H9 (cell line): ENCODE measurements around the gene RAD50. TPM values are rescaled to one million over a fixed set of nuclear protein-coding genes. Genes with fewer than 3 reads are reported as not detected.
A peak's percentile ranks its signal among the peaks of the same experiment; 100 is the strongest.

Experiments
- DNase-seq: peaks from one replicate; pipeline ENCODE4 v3.0.0-alpha.2; 2017
- H2AFZ ChIP-seq: one replicate; pipeline ENCODE4 v1.6.1; 2013; ENCODE audit warnings: mild to moderate bottlenecking, low read length, control low read depth, moderate library complexity
- H2AK5ac ChIP-seq: 2 replicates; pipeline ENCODE4 v1.6.1; 2013; ENCODE audit warnings: low read length, control low read depth, mixed read lengths; ENCODE audit not compliant: insufficient read length
- H2BK120ac ChIP-seq: one replicate; pipeline ENCODE4 v1.6.1; 2013; ENCODE audit warnings: low read depth, mild to moderate bottlenecking, low read length, control low read depth, inconsistent platforms; ENCODE audit not compliant: poor library complexity, severe bottlenecking
- H2BK12ac ChIP-seq: 2 replicates; pipeline ENCODE4 v1.6.1; 2013; ENCODE audit warnings: low read length, control low read depth, mixed read lengths, low read depth; ENCODE audit not compliant: insufficient read length
- H2BK15ac ChIP-seq: 2 replicates; pipeline ENCODE4 v1.6.1; 2013; ENCODE audit warnings: low read depth, low read length, control low read depth
- H2BK20ac ChIP-seq: one replicate; pipeline ENCODE4 v1.6.1; 2013; ENCODE audit warnings: low read depth, mild to moderate bottlenecking, low read length, control low read depth, inconsistent platforms; ENCODE audit not compliant: poor library complexity, severe bottlenecking
- H2BK5ac ChIP-seq: 2 replicates; pipeline ENCODE4 v1.6.1; 2013; ENCODE audit warnings: low read length, control low read depth, mixed read lengths; ENCODE audit not compliant: insufficient read length
- H3K14ac ChIP-seq: 2 replicates; pipeline ENCODE4 v1.6.1; 2013; ENCODE audit warnings: low read length, control low read depth; ENCODE audit not compliant: insufficient read depth
- H3K18ac ChIP-seq: 2 replicates; pipeline ENCODE4 v1.6.1; 2013; ENCODE audit warnings: low read depth, mild to moderate bottlenecking, mixed read lengths, low read length, control low read depth; ENCODE audit not compliant: insufficient read length
- H3K23ac ChIP-seq: 2 replicates; pipeline ENCODE4 v1.6.1; 2013; ENCODE audit warnings: low read length, control low read depth, mixed read lengths, low read depth; ENCODE audit not compliant: insufficient read length
- H3K23me2 ChIP-seq: 2 replicates; pipeline ENCODE4 v1.6.1; 2013; ENCODE audit warnings: low read depth, mild to moderate bottlenecking, mixed read lengths, low read length, control low read depth; ENCODE audit not compliant: insufficient read length, poor library complexity, severe bottlenecking
- H3K27ac ChIP-seq: 2 replicates; pipeline ENCODE4 v1.5.1; 2013; ENCODE audit warnings: low read length, control low read depth, mixed read lengths, low read depth; ENCODE audit not compliant: insufficient read length
- H3K27me3 ChIP-seq: 2 replicates; pipeline ENCODE4 v1.6.1; 2013; ENCODE audit warnings: low read length, control low read depth, inconsistent platforms; ENCODE audit not compliant: insufficient read depth
- H3K4ac ChIP-seq: 2 replicates; pipeline ENCODE4 v1.6.1; 2013; ENCODE audit warnings: low read depth, mild to moderate bottlenecking, control low read depth, inconsistent platforms, low read length, moderate library complexity
- H3K4me1 ChIP-seq: 2 replicates; pipeline ENCODE4 v1.6.1; 2013; ENCODE audit warnings: low read length, control low read depth, inconsistent platforms; ENCODE audit not compliant: insufficient read depth
- H3K4me2 ChIP-seq: 2 replicates; pipeline ENCODE4 v1.6.1; 2013; ENCODE audit warnings: low read length, control low read depth, mixed read lengths; ENCODE audit not compliant: insufficient read length, insufficient read depth
- H3K56ac ChIP-seq: 2 replicates; pipeline ENCODE4 v1.6.1; 2013; ENCODE audit warnings: low read depth, mild to moderate bottlenecking, mixed read lengths, low read length, control low read depth; ENCODE audit not compliant: insufficient read length
- H3K79me1 ChIP-seq: 2 replicates; pipeline ENCODE4 v1.6.1; 2013; ENCODE audit warnings: low read depth, mild to moderate bottlenecking, moderate library complexity, low read length, control low read depth, inconsistent platforms; ENCODE audit not compliant: insufficient read depth, poor library complexity, severe bottlenecking
- H3K79me2 ChIP-seq: 2 replicates; pipeline ENCODE4 v1.6.1; 2013; ENCODE audit warnings: low read length, control low read depth, inconsistent platforms; ENCODE audit not compliant: insufficient read depth
- H3K9ac ChIP-seq: 2 replicates; pipeline ENCODE4 v1.6.1; 2013; ENCODE audit warnings: low read length, control low read depth, mixed read lengths; ENCODE audit not compliant: insufficient read length; ENCODE audit errors: extremely low read depth
- H3K9me3 ChIP-seq: one replicate; pipeline ENCODE4 v1.6.1; 2013; ENCODE audit warnings: low read depth, low read length, inconsistent platforms; ENCODE audit not compliant: control insufficient read depth
- H3T11ph ChIP-seq: one replicate; pipeline ENCODE4 v1.6.1; 2013; ENCODE audit warnings: mild to moderate bottlenecking, low read length, control low read depth, inconsistent platforms
- H4K20me1 ChIP-seq: one replicate; pipeline ENCODE4 v1.6.1; 2013; ENCODE audit not compliant: control insufficient read depth, insufficient read length, insufficient read depth
- H4K5ac ChIP-seq: 2 replicates; pipeline ENCODE4 v1.6.1; 2013; ENCODE audit warnings: low read depth, mild to moderate bottlenecking, mixed read lengths, low read length, control low read depth; ENCODE audit not compliant: insufficient read length
- H4K8ac ChIP-seq: replicated peaks from 2 replicates; pipeline ENCODE4 v1.6.1; 2013; ENCODE audit warnings: low read length, control low read depth, mixed read lengths, low read depth; ENCODE audit not compliant: insufficient read length
- H4K91ac ChIP-seq: 2 replicates; pipeline ENCODE4 v1.6.1; 2013; ENCODE audit warnings: low read depth, mild to moderate bottlenecking, moderate library complexity, mixed read lengths, low read length, control low read depth; ENCODE audit not compliant: insufficient read length
- H3K27ac Mint-ChIP-seq, 3 experiments: 2 replicates in 2 of 3; 3 replicates in 1 of 3; pipeline ENCODE4 v1.8.0; 2020 to 2021; ENCODE audit warnings: mixed read lengths in 3 of 3, mild to moderate bottlenecking in 1 of 3, moderate library complexity in 1 of 3
- H3K27me3 Mint-ChIP-seq: 2 replicates; pipeline ENCODE4 v1.8.0; 2021; ENCODE audit warnings: low read depth, mild to moderate bottlenecking, moderate library complexity, mixed read lengths
- H3K36me3 Mint-ChIP-seq, 3 experiments: 2 replicates in 2 of 3; 3 replicates in 1 of 3; pipeline ENCODE4 v1.8.0; 2020 to 2021; ENCODE audit warnings: low read depth in 3 of 3, mixed read lengths in 3 of 3; ENCODE audit not compliant: insufficient read depth in 1 of 3
- H3K4me1 Mint-ChIP-seq, 2 experiments: 2 replicates each; pipeline ENCODE4 v1.8.0; 2020; ENCODE audit warnings: mixed read lengths in 2 of 2
- H3K4me3 Mint-ChIP-seq, 2 experiments: 2 replicates in 1 of 2; 3 replicates in 1 of 2; pipeline ENCODE4 v1.8.0; 2020 to 2021; ENCODE audit warnings: mild to moderate bottlenecking in 2 of 2, mixed read lengths in 2 of 2, moderate library complexity in 1 of 2
- H3K9me3 Mint-ChIP-seq, 2 experiments: 2 replicates in 1 of 2; 3 replicates in 1 of 2; pipeline ENCODE4 v1.8.0; 2020; ENCODE audit warnings: mild to moderate bottlenecking in 2 of 2, mixed read lengths in 2 of 2, moderate library complexity in 1 of 2
- WGBS: extraction: QIAGEN DNeasy Blood & Tissue Kit; methylation state at CpG from one replicate; pipeline ENCODE4 v1.1.7; 2013; ENCODE audit warnings: missing lambda C conversion rate, low lambda C conversion rate, mixed read lengths; ENCODE audit not compliant: insufficient read length; ENCODE audit errors: extremely low coverage; 5-methylcytosine and 5-hydroxymethylcytosine counted together
- total RNA-seq: library from RNA; stranded (reverse); gene quantifications from 2 replicates; pipeline ENCODE4 v1.2.1, GENCODE V29; 2021
- TF ChIP-seq, protein P1 (sequence below): fragments of 200-600 bp; sonication (generic); conservative IDR thresholded peaks from 3 replicates; pipeline ENCODE4 v1.8.0; 2021; ENCODE audit warnings: antibody characterized with exemption, mild to moderate bottlenecking

The RAD50 gene
- total RNA-seq, 1 experiment from 2014 or later, result 46.1 TPM

DNA sequence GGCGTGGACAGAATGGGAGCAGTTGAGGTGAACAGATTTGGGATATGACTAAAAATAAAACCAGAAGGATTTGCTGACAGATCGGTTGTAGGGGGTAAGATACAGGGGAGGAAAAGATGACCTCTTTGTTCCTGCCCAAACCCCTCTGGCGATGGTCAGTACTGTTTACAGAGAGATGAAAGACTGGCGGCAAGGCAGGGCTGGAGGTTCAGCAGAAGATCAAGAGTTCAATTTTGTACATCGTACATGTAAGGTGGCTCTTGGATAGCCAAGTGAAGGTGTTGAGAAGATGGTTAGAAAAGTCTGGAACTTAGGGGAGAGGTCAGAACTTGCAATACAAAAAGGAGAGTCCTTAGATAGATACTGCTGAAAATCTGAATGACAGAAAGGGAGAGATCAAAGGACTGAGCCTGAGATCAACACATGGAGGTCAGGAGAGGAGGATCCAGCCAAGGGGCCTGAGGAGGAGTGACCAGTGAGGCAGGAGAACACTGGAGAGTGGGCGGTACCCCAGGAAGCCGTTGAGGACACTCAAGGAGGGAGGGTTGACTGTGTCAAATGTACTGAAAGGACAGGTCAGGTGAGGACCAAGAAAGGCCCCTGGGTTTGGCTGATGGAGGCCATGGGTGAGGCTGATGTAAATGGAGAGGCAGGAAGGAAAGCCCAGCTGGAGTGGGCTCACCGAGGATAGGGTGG, 124.2 kb downstream of the RAD50 start:
- Histone ChIP-seq H4K20me1 (peaks cover 3% of the 10 kb centered on the region), H3K14ac (no peak overlapping the region), H3K79me1 (no peaks in the 10 kb centered on the region), H4K8ac (no peak overlapping the region), H3K23ac (no peak overlapping the region), H3K79me2 (no peaks in the 10 kb centered on the region), H3K4ac (no peak overlapping the region), H3K4me2 (no peak overlapping the region), H4K91ac (no peak overlapping the region), H3K18ac (no peak overlapping the region), H2AFZ (no peak overlapping the region), H4K5ac (no peak overlapping the region), H2BK20ac (no peak overlapping the region), H2BK12ac (no peak overlapping the region), H3K9me3 (no peaks in the 10 kb centered on the region), H3K23me2 (no peaks in the 10 kb centered on the region), H3T11ph (no peak overlapping the region), H2AK5ac (no peak overlapping the region), H3K4me1 (no peaks in the 10 kb centered on the region), H3K27ac (no peak overlapping the region), H3K9ac (no peak overlapping the region), H3K56ac (no peak overlapping the region), H2BK5ac (no peak overlapping the region), H3K27me3 (no peaks in the 10 kb centered on the region), H2BK15ac (no peak overlapping the region), H2BK120ac (no peak overlapping the region)
- Mint-ChIP-seq H3K27me3 (no peaks in the 10 kb centered on the region; the same call in 1 of the 2 replicates), H3K4me1 (peaks cover 4 to 8% of the 10 kb centered on the region in 2 experiments; a peak in 1 of 4 replicates), H3K9me3 (no peaks in the 10 kb centered on the region), H3K27ac (no peak overlapping the region), H3K4me3 (no peak overlapping the region), H3K36me3 (no peaks in the 10 kb centered on the region)
- no CpG with 5 or more reads among the region's 8 CpGs for WGBS
- TF ChIP-seq, protein P1, sequence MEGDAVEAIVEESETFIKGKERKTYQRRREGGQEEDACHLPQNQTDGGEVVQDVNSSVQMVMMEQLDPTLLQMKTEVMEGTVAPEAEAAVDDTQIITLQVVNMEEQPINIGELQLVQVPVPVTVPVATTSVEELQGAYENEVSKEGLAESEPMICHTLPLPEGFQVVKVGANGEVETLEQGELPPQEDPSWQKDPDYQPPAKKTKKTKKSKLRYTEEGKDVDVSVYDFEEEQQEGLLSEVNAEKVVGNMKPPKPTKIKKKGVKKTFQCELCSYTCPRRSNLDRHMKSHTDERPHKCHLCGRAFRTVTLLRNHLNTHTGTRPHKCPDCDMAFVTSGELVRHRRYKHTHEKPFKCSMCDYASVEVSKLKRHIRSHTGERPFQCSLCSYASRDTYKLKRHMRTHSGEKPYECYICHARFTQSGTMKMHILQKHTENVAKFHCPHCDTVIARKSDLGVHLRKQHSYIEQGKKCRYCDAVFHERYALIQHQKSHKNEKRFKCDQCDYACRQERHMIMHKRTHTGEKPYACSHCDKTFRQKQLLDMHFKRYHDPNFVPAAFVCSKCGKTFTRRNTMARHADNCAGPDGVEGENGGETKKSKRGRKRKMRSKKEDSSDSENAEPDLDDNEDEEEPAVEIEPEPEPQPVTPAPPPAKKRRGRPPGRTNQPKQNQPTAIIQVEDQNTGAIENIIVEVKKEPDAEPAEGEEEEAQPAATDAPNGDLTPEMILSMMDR, result no peak
- peak; percentile 17 for DNase-seq
